Measurements from ENCODE around the gene RAB24.

DNA sequence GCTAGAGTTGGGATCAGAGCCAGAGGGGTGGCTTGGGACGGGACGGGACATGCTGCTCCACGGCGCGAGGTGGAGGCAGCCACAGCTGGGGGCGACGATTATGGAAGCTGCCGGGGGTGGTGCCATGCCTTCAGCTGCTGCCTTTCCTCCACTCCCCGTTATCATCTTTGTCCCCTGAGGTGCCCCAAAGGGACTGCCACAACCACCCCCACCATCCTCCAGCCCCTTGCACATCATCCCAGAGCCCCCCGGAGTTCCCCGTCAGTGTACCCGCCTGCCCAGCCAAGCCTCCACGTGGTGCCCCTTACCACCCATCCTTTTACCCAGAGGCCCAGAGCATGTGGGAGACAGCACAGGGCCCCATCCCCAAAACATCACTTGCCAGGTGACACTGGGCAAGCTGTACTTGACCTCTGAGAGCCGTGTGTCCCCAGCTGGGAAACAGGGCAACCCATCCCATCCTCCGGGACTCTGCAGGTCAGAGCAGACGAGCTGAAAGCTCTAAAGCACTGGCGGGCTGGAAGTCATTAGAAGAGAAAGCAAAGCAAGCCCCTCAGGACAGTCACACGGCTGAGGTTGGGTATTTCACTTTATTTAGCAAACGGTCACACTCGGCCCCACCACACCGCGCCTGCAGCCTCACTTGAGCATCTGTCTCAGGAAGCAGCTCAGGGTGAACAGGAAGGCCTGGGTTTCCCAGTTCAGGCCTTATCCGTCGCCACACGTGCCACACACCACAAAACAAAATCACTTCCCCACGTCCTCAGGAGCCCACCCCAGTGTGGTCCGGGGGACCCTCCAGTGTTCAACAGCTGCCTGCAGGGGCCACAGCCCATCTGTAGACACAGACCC is 27.7 kb upstream of the RAB24 start:
- no peak for TF ChIP-seq POLR2A (IDR thresholded peaks at IDR 0.05)
- TF ChIP-seq, protein P1, sequence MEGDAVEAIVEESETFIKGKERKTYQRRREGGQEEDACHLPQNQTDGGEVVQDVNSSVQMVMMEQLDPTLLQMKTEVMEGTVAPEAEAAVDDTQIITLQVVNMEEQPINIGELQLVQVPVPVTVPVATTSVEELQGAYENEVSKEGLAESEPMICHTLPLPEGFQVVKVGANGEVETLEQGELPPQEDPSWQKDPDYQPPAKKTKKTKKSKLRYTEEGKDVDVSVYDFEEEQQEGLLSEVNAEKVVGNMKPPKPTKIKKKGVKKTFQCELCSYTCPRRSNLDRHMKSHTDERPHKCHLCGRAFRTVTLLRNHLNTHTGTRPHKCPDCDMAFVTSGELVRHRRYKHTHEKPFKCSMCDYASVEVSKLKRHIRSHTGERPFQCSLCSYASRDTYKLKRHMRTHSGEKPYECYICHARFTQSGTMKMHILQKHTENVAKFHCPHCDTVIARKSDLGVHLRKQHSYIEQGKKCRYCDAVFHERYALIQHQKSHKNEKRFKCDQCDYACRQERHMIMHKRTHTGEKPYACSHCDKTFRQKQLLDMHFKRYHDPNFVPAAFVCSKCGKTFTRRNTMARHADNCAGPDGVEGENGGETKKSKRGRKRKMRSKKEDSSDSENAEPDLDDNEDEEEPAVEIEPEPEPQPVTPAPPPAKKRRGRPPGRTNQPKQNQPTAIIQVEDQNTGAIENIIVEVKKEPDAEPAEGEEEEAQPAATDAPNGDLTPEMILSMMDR (IDR thresholded peaks at IDR 0.05): no peak
